Stomach (tissue), 9 donors: ENCODE measurements around the gene SGK1. TPM values are rescaled to one million over a fixed set of nuclear protein-coding genes. Genes with fewer than 3 reads are reported as not detected.
A peak's percentile ranks its signal among the peaks of the same experiment; 100 is the strongest.

Source experiments
- DNase-seq, 2 donors: peaks; one replicate each; pipeline versions ENCODE4 v3.0.0 to v3.0.0-alpha.2; 2013 to 2019
- H3K27ac ChIP-seq, 5 donors: fragments of 200-600 bp in 4 of 5; sonication (generic) in 4 of 5; one replicate each; pipeline ENCODE4 v1.5.1; 2013 to 2019; ENCODE audit warnings: mild to moderate bottlenecking in 1 of 5, moderate library complexity in 1 of 5
- H3K27me3 ChIP-seq, 3 donors: fragments of 200-600 bp; sonication (generic); one replicate each; pipeline ENCODE4 v1.5.1; 2017 to 2019; ENCODE audit warnings: mixed run types in 1 of 3
- H3K36me3 ChIP-seq, 4 donors: fragments of 200-600 bp; sonication (generic); 1 replicate in 3 of 4; 2 replicates in 1 of 4; pipeline ENCODE4 v1.5.1; 2016 to 2019
- H3K4me1 ChIP-seq, 4 donors: fragments of 200-600 bp; sonication (generic); one replicate each; pipeline ENCODE4 v1.5.1; 2016 to 2019
- H3K4me3 ChIP-seq, 4 donors: fragments of 200-600 bp; sonication (generic) in 3 of 4; one replicate each; pipeline ENCODE4 v1.5.1; 2016 to 2019; ENCODE audit warnings: mild to moderate bottlenecking in 1 of 4
- H3K9me3 ChIP-seq, 4 donors: fragments of 200-600 bp; sonication (generic); one replicate each; pipeline ENCODE4 v1.5.1; 2016 to 2019
- EP300 ChIP-seq: sonication (generic); formaldehyde crosslinking; IDR thresholded peaks from one replicate; pipeline ENCODE4 v1.6.1; 2017; ENCODE audit warnings: antibody characterized with exemption
- POLR2A ChIP-seq, 4 donors: fragments of 450-650 bp; IDR thresholded peaks; one replicate each; pipeline ENCODE4 v1.6.1; 2016; ENCODE audit warnings: antibody characterized with exemption in 4 of 4, control low read depth in 2 of 4, mild to moderate bottlenecking in 1 of 4, moderate library complexity in 1 of 4
- POLR2AphosphoS5 ChIP-seq, 3 donors: sonication (generic); formaldehyde crosslinking; IDR thresholded peaks; one replicate each; pipeline ENCODE4 v1.6.1; 2016; ENCODE audit warnings: antibody characterized with exemption in 3 of 3
- WGBS, 5 donors: extraction: QIAGEN DNeasy Blood & Tissue Kit in 3 of 5; methylation state at CpG; one replicate each; pipeline versions ENCODE4 v1.1.5 to v1.1.7; 2013 to 2018; 5-methylcytosine and 5-hydroxymethylcytosine counted together
- intact Hi-C: fragments of 100-400 bp; cut with DNase I; formaldehyde crosslinking; loops from one replicate; pipeline ENCODE4 v1.15.1; 2023; ENCODE audit warnings: low total_unique reads
- polyA plus RNA-seq, 3 donors: library from polyadenylated mRNA; stranded (reverse); fragments of 200-250 nt; gene quantifications; one replicate each; pipeline ENCODE4 v1.2.3, GENCODE V29; 2013
- total RNA-seq, 5 donors: library from RNA; depleted of rRNA; stranded (reverse); fragments of >200 nt; gene quantifications; one replicate each; pipeline versions ENCODE4 v1.1.0 to v1.2.3, GENCODE V29; 2014 to 2016
- TF ChIP-seq, protein P1 (sequence below), 7 experiments: fragments of 450-650 bp in 4 of 7; fragments of 200-600 bp in 3 of 7; sonication (generic) in 3 of 7; IDR thresholded peaks; one replicate each; pipeline ENCODE4 v1.5.1; 2016 to 2019; ENCODE audit warnings: antibody characterized with exemption in 7 of 7, control low read depth in 2 of 7, mild to moderate bottlenecking in 1 of 7
- donor health status: healthy with polysubstance abuse.
- donor health status: Bipolar disorder and iron deficiency.
- donor health status: healthy.

The SGK1 gene
- total and polyA plus RNA-seq, 8 donors: 72.3 to 347 (median 154) TPM

DNA sequence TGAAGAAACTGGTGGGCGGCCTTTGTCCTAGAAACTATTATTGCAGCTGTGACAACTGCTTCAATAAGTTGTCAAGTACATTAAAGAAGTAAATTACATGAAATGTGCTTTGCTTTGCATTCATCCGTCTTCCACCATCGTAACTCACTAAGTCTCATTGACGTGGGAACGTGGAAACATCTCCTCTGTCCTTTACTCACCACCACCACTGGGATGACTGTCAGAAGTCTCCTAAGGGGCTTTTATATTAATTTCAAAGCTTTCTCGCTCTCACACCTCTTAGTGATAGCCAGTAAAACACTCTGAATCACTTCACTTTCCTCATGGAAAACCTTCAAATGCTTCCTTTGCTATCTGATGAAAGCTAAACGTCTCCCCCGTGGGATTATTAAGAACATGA is 153.6 kb downstream of the SGK1 start:
- Histone ChIP-seq H3K27ac (no peak overlapping the region), H3K9me3 (no peaks in the 10 kb centered on the region), H3K4me1 (peaks cover 0 to 4% (median 0%) of the 10 kb centered on the region in 4 donors), H3K27me3 (no peaks in the 10 kb centered on the region), H3K36me3 (peaks cover 0 to 18% (median 16%) of the 10 kb centered on the region in 4 donors), H3K4me3 (no peak overlapping the region)
- intact Hi-C loops: no loop called here
- no peak for DNase-seq
- no peak for TF ChIP-seq EP300
- TF ChIP-seq, protein P1, sequence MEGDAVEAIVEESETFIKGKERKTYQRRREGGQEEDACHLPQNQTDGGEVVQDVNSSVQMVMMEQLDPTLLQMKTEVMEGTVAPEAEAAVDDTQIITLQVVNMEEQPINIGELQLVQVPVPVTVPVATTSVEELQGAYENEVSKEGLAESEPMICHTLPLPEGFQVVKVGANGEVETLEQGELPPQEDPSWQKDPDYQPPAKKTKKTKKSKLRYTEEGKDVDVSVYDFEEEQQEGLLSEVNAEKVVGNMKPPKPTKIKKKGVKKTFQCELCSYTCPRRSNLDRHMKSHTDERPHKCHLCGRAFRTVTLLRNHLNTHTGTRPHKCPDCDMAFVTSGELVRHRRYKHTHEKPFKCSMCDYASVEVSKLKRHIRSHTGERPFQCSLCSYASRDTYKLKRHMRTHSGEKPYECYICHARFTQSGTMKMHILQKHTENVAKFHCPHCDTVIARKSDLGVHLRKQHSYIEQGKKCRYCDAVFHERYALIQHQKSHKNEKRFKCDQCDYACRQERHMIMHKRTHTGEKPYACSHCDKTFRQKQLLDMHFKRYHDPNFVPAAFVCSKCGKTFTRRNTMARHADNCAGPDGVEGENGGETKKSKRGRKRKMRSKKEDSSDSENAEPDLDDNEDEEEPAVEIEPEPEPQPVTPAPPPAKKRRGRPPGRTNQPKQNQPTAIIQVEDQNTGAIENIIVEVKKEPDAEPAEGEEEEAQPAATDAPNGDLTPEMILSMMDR (IDR thresholded peaks at IDR 0.05): no peak
- TF ChIP-seq POLR2A (IDR thresholded peaks at IDR 0.05): no peak
- TF ChIP-seq POLR2AphosphoS5 (IDR thresholded peaks at IDR 0.05): no peak
- 83 to 88% (median 87%) methylated on average over 8 of the region's 8 CpGs for WGBS, 5 donors

DNA sequence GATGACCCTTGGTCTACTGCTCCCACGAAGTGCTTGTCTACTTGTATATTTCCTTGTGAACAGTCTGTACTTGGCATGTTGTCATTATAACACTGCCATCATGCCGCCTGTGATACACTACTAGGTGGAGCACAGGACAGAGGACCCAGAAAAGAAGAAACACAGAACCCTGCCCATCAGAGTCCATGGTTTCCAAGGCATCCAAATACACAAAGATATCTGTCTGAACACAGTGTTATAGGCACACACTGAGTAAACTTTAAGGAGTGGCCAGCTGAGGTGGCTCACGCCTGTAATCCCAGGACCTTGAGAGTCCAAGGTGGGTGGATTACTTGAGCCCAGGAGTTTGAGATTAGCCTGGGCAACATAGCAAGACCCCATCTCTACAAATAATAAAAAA is 155.0 kb downstream of the SGK1 start:
- Histone ChIP-seq H3K27ac (no peak overlapping the region), H3K9me3 (no peaks in the 10 kb centered on the region), H3K36me3 (peaks cover 0 to 5% (median 4%) of the 10 kb centered on the region in 4 donors), H3K4me3 (no peak overlapping the region), H3K27me3 (no peaks in the 10 kb centered on the region), H3K4me1 (no peaks in the 10 kb centered on the region)
- intact Hi-C loops: no loop called here
- no peak for DNase-seq
- TF ChIP-seq, protein P1 (IDR thresholded peaks at IDR 0.05): no peak
- peak in 2 of 3 donors; percentile 26 to 35 for TF ChIP-seq POLR2AphosphoS5 (IDR thresholded peaks at IDR 0.05)
- 53 to 76% (median 65%) methylated on average over 3 of the region's 3 CpGs for WGBS, 5 donors

DNA sequence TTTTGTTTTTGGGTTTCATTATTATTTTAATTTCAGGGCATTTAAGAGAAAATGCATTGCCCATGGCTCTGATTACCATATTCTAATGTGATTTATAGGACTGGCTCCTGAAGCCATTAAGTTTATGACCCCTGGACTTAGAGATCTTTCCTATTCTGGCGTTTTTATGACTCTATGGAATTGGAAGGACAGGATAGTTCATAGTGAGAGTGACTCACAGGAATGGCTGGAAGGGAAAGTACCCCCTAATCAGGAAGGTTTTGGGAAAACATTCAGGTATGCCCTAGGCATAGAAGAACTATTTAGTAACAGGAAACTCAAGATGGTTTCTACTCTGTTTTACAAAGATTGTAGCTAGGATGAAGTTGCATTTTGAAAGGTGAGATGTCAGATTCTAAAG is 156.9 kb downstream of the SGK1 start:
- Histone ChIP-seq H3K27ac (no peak overlapping the region), H3K4me3 (no peak overlapping the region), H3K27me3 (no peaks in the 10 kb centered on the region), H3K4me1 (no peaks in the 10 kb centered on the region), H3K9me3 (no peaks in the 10 kb centered on the region), H3K36me3 (no peaks in the 10 kb centered on the region)
- TF ChIP-seq EP300 (no peak), POLR2AphosphoS5 (IDR thresholded peaks at IDR 0.05) (no peak), POLR2A (IDR thresholded peaks at IDR 0.05) (no peak)
- TF ChIP-seq, protein P1 (IDR thresholded peaks at IDR 0.05): no peak
- 33 to 44% (median 40%) methylated on average over 1 of the region's 1 CpG for WGBS, 5 donors
- intact Hi-C loops: no loop called here
- DNase-seq: no peak

DNA sequence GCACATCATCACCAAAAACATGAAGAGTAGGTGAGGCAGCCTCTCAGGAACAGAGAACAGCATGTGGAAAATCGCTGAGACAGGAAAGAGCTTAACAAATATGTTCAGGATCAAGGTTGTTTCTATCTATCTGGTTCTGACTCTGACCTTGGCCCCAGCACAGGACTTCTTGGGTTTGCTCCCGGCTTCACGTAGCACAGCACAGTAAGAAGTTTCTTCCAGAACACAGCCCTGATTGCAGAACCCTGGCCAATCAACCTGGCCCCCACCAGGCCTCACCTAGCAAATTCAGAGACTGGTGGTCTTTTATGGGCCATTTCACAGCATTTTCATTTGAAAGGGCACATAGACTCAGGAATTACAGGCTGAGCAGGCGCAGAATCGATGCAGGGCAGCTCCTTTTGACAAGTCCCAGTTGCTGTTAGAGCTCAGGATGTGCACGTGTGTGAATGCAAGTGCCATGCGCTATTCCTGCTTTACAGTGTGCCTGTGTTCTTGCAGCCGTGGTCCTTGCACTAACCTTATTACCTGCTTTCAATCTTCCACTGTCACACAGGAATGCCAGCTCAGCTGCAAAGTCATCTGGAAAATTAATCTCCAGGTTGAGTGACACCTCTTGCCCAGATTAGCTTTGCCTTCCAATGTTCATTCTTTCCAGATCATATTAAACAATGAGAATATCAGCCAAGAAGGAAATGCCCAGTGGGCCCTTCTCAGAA is 165.0 kb downstream of the SGK1 start:
- H3K27ac ChIP-seq: no peak overlapping the region

More for the DNA sequence above, 165.0 kb downstream of the SGK1 start:
- H3K27me3 ChIP-seq: no peaks in the 10 kb centered on the region
- TF ChIP-seq POLR2A (IDR thresholded peaks at IDR 0.05): no peak
- TF ChIP-seq, protein P1 (IDR thresholded peaks at IDR 0.05): no peak
- no peak for TF ChIP-seq EP300
- TF ChIP-seq POLR2AphosphoS5 (IDR thresholded peaks at IDR 0.05): no peak
- 47 to 74% (median 66%) methylated on average over 8 of the region's 8 CpGs for WGBS, 5 donors
- H3K4me1 ChIP-seq: no peaks in the 10 kb centered on the region
- H3K9me3 ChIP-seq: no peaks in the 10 kb centered on the region
- DNase-seq: peak in 1 of 2 donors; percentile 54
- intact Hi-C loops: loop anchor here (5.0 kb wide), 1 partner anchor 739 kb away; no protein-coding TSS in a partner anchor
- no peak overlapping the region for H3K4me3 ChIP-seq
- no peaks in the 10 kb centered on the region for H3K36me3 ChIP-seq
